GM21367 (cell line): Measurements from ENCODE around the gene LIN9.
A peak's percentile ranks its signal among the peaks of the same experiment; 100 is the strongest.
"Not testable (repeated sequence)": the region's sequence is repeated elsewhere in the genome, so short reads cannot be mapped to it uniquely, and the experiment has no call there.

Experiments used
- ATAC-seq: cut with Tn5 transposase; IDR thresholded peaks from one replicate; pipeline ENCODE4 v1.9.1; 2021; ENCODE audit not compliant: unreplicated experiment

The LIN9 gene

GRCh38 chr1:226308723-226309397 is at the start of gene LIN9:
TSS of gene LIN9 (minus strand) at chr1:226309164. CDS start at chr1:226309139, 25 bp downstream.
- peak; percentile 68 for ATAC-seq

GRCh38 chr1:226357416-226357815 is 48.5 kb upstream of the LIN9 start:
- no peak for ATAC-seq

GRCh38 chr1:226355669-226356551 is 46.9 kb upstream of the LIN9 start:
- ATAC-seq = peak; percentile 46

- ATAC-seq = no peak
Measured at GRCh38 chr1:226355016-226355415, 46.1 kb upstream of the LIN9 start.

- no peak for ATAC-seq
Measured at GRCh38 chr1:226353698-226354525, 44.9 kb upstream of the LIN9 start.

- ATAC-seq = no peak
Measured at GRCh38 chr1:226351709-226352108, 42.7 kb upstream of the LIN9 start.

GRCh38 chr1:226350519-226350865 is 41.5 kb upstream of the LIN9 start:
- ATAC-seq = no peak

- ATAC-seq = peak; percentile 59
Measured at GRCh38 chr1:226349801-226350518, 41.0 kb upstream of the LIN9 start.

GRCh38 chr1:226349081-226349480 is 40.1 kb upstream of the LIN9 start:
- no peak for ATAC-seq

- no peak for ATAC-seq
Measured at GRCh38 chr1:226344441-226345259, 35.7 kb upstream of the LIN9 start.

- ATAC-seq = no peak
Measured at GRCh38 chr1:226342656-226343055, 33.7 kb upstream of the LIN9 start.

- not testable (repeated sequence) for ATAC-seq
Measured at GRCh38 chr1:226340111-226340510, 31.1 kb upstream of the LIN9 start.

GRCh38 chr1:226337276-226337875 is 28.4 kb upstream of the LIN9 start:
- ATAC-seq = no peak

GRCh38 chr1:226335661-226336060 is 26.7 kb upstream of the LIN9 start:
- no peak for ATAC-seq

- no peak for ATAC-seq
Measured at GRCh38 chr1:226332947-226333346, 24.0 kb upstream of the LIN9 start.

GRCh38 chr1:226329237-226329636 is 20.3 kb upstream of the LIN9 start:
- ATAC-seq = no peak

- no peak for ATAC-seq
Measured at GRCh38 chr1:226327761-226328162, 18.8 kb upstream of the LIN9 start.

- ATAC-seq = no peak
Measured at GRCh38 chr1:226325178-226325577, 16.2 kb upstream of the LIN9 start.

GRCh38 chr1:226324479-226324878 is 15.5 kb upstream of the LIN9 start:
- no peak for ATAC-seq

GRCh38 chr1:226322986-226323385 is 14.0 kb upstream of the LIN9 start:
- ATAC-seq = no peak
